Endothelial cell of umbilical vein (primary cell): ENCODE data around the gene CUTA. TPM values are rescaled to one million over a fixed set of nuclear protein-coding genes. Genes with fewer than 3 reads are reported as not detected.

Experiments
- BruUV-seq: library from RNA; stranded (reverse); fragments of 400-500 nt; replicated peaks from 2 replicates; lab custom pipeline; 2021; lab: Mats Ljungman, UMichigan
- CTCF ChIA-PET: fragments of 300-600, 350-600 bp; sonication (Branson Sonifier 250); formaldehyde crosslinking; loops from one replicate; lab custom pipeline; 2021; ENCODE audit warnings: antibody characterized with exemption, inconsistent platforms; lab: Charles Lee
- POLR2A ChIA-PET: fragments of 300-600, 350-600 bp; sonication (Branson Sonifier 250); formaldehyde crosslinking; loops from one replicate; lab custom pipeline; 2021; ENCODE audit warnings: antibody characterized with exemption, inconsistent platforms; lab: Charles Lee
- DNase-seq: peaks from one replicate; pipeline ENCODE4 v3.0.0-alpha.2; 2011; ENCODE audit warnings: low read depth, low spot score
- FAIRE-seq: peaks from 2 replicates; lab custom pipeline; 2011; peaks lifted over from hg19 to GRCh38; lab: Jason Lieb, UNC
- H2AFZ ChIP-seq: 2 replicates; pipeline ENCODE4 v1.6.0; 2012; ENCODE audit warnings: low read depth, low read length, control low read depth, inconsistent platforms
- H3K27ac ChIP-seq: 2 replicates; pipeline ENCODE4 v1.5.1; 2011; ENCODE audit warnings: low read depth, mild to moderate bottlenecking, control low read depth, low read length, moderate library complexity; ENCODE audit not compliant: insufficient read depth
- H3K27me3 ChIP-seq, 2 experiments: 2 replicates each; pipeline versions ENCODE4 v1.6.0 to v1.6.1; 2011; ENCODE audit warnings: low read length in 2 of 2, mixed read lengths in 1 of 2; ENCODE audit not compliant: control insufficient read depth in 2 of 2, insufficient read depth in 2 of 2
- H3K36me3 ChIP-seq, 2 experiments: 2 replicates in 1 of 2; 3 replicates in 1 of 2; pipeline ENCODE4 v1.5.1; 2011; ENCODE audit warnings: low read length in 2 of 2, mild to moderate bottlenecking in 1 of 2, moderate library complexity in 1 of 2; ENCODE audit not compliant: control insufficient read depth in 2 of 2, insufficient read depth in 2 of 2; ENCODE audit errors: extremely low read depth in 1 of 2
- H3K4me1 ChIP-seq: 3 replicates; pipeline ENCODE4 v1.5.1; 2011; ENCODE audit warnings: mild to moderate bottlenecking, low read length; ENCODE audit not compliant: control insufficient read depth, insufficient read depth; ENCODE audit errors: extremely low read depth
- H3K4me2 ChIP-seq: 2 replicates; pipeline ENCODE4 v1.6.1; 2011; ENCODE audit warnings: low read length, control low read depth, mixed read lengths; ENCODE audit not compliant: insufficient read depth
- H3K4me3 ChIP-seq, 3 experiments: fragments of 200-600 bp in 1 of 3; sonication (generic), shearing (Covaris generic) in 1 of 3; replicated peaks in 1 of 3; 2 replicates each; pipeline ENCODE4 v1.5.1; 2011 to 2016; ENCODE audit warnings: control low read depth in 3 of 3, low read length in 3 of 3, mild to moderate bottlenecking in 2 of 3, inconsistent platforms in 1 of 3, low read depth in 1 of 3, moderate library complexity in 1 of 3; ENCODE audit not compliant: insufficient read depth in 1 of 3
- H3K79me2 ChIP-seq: 2 replicates; pipeline ENCODE4 v1.6.0; 2012; ENCODE audit warnings: low read length, inconsistent platforms; ENCODE audit not compliant: control insufficient read depth, insufficient read depth
- H3K9ac ChIP-seq: replicated peaks from 2 replicates; pipeline ENCODE3; 2011; ENCODE audit warnings: low read length, control low read depth; ENCODE audit not compliant: insufficient read depth; ENCODE audit errors: extremely low read depth
- H3K9me1 ChIP-seq: replicated peaks from 3 replicates; pipeline ENCODE4 v1.6.0; 2011; ENCODE audit warnings: mild to moderate bottlenecking, low read length; ENCODE audit not compliant: control insufficient read depth, insufficient read depth; ENCODE audit errors: extremely low read depth
- H3K9me3 ChIP-seq: replicated peaks from 2 replicates; pipeline ENCODE4 v1.5.1; 2012; ENCODE audit warnings: low read length, inconsistent platforms; ENCODE audit not compliant: control insufficient read depth, insufficient read depth
- H4K20me1 ChIP-seq: replicated peaks from 2 replicates; pipeline ENCODE3; 2011; ENCODE audit warnings: mild to moderate bottlenecking, low read length; ENCODE audit not compliant: control insufficient read depth, insufficient read depth; ENCODE audit errors: extremely low read depth
- EZH2 ChIP-seq: IDR thresholded peaks from 2 replicates; pipeline ENCODE4 v1.6.1; 2012; ENCODE audit warnings: borderline replicate concordance, low read depth, mild to moderate bottlenecking, moderate library complexity, low read length, inconsistent platforms; ENCODE audit not compliant: severe bottlenecking
- FOS ChIP-seq: IDR thresholded peaks from 2 replicates; pipeline ENCODE4 v1.6.1; 2011; ENCODE audit warnings: mild to moderate bottlenecking, low read length, moderate library complexity, borderline replicate concordance; ENCODE audit not compliant: insufficient read depth
- GATA2 ChIP-seq: IDR thresholded peaks from 2 replicates; pipeline ENCODE4 v1.7.0; 2011; ENCODE audit warnings: low read depth, mild to moderate bottlenecking, moderate library complexity, mixed read lengths, low read length; ENCODE audit not compliant: insufficient read length, insufficient read depth
- JUN ChIP-seq: IDR thresholded peaks from 2 replicates; pipeline ENCODE4 v1.6.1; 2011; ENCODE audit warnings: borderline replicate concordance, low read depth; ENCODE audit not compliant: insufficient read length, insufficient read depth
- MYC ChIP-seq: IDR thresholded peaks from one replicate; pipeline ENCODE4 v1.6.1; 2011; ENCODE audit warnings: mild to moderate bottlenecking, low read depth, low read length
- POLR2A ChIP-seq: IDR thresholded peaks from 2 replicates; pipeline ENCODE4 v1.6.1; 2012; ENCODE audit warnings: low read depth, mild to moderate bottlenecking, control low read depth, low read length
- POLR2AphosphoS5 ChIP-seq: IDR thresholded peaks from 2 replicates; pipeline ENCODE4 v1.6.1; 2012; ENCODE audit warnings: low read depth, mild to moderate bottlenecking, control low read depth, low read length, moderate library complexity; ENCODE audit not compliant: insufficient read depth
- dilution Hi-C: fragments of 300-500 bp; cut with MboI; formaldehyde crosslinking; loops from one replicate; pipeline ENCODE4 v1.15.0; 2019; ENCODE audit warnings: low sequenced_read_pairs; ENCODE audit not compliant: extremely low pct_ligation_motif_present
- intact Hi-C: fragments of 100-400 bp; cut with micrococcal nuclease; formaldehyde crosslinking; loops from one replicate; pipeline ENCODE4 v1.10.0; 2022
- polyA plus RNA-seq, 4 experiments: library from polyadenylated mRNA; depleted of rRNA in 3 of 4; stranded (reverse) in 3 of 4; unstranded in 1 of 4; fragments of >200 nt; gene quantifications; 2 replicates each; pipeline versions ENCODE4 v1.2.1 to v1.2.3, GENCODE V29; 2011 to 2012; ENCODE audit warnings: missing spikeins in 1 of 4
- total RNA-seq: library from RNA; stranded (reverse); gene quantifications from 2 replicates; pipeline ENCODE4 v1.2.3, GENCODE V29; 2021
- TF ChIP-seq, protein P1 (sequence below), 2 donors: IDR thresholded peaks; 1 replicate in 1 of 2; 2 replicates in 1 of 2; pipeline ENCODE4 v1.5.1; 2011; ENCODE audit warnings: low read length in 2 of 2, mild to moderate bottlenecking in 2 of 2, moderate library complexity in 2 of 2, control low read depth in 1 of 2, inconsistent platforms in 1 of 2, low read depth in 1 of 2; ENCODE audit not compliant: insufficient read depth in 1 of 2; ENCODE audit errors: extremely low read depth in 1 of 2
- TF ChIP-seq, protein P2 (sequence below): IDR thresholded peaks from 2 replicates; pipeline ENCODE4 v1.6.1; 2011; ENCODE audit not compliant: insufficient read depth, insufficient read length

CUTA gene
- total and polyA plus RNA-seq, 2 donors (not counting 3 experiments of a cell fraction or from before 2014, with no cell fraction given) = 133 to 202 TPM

DNA sequence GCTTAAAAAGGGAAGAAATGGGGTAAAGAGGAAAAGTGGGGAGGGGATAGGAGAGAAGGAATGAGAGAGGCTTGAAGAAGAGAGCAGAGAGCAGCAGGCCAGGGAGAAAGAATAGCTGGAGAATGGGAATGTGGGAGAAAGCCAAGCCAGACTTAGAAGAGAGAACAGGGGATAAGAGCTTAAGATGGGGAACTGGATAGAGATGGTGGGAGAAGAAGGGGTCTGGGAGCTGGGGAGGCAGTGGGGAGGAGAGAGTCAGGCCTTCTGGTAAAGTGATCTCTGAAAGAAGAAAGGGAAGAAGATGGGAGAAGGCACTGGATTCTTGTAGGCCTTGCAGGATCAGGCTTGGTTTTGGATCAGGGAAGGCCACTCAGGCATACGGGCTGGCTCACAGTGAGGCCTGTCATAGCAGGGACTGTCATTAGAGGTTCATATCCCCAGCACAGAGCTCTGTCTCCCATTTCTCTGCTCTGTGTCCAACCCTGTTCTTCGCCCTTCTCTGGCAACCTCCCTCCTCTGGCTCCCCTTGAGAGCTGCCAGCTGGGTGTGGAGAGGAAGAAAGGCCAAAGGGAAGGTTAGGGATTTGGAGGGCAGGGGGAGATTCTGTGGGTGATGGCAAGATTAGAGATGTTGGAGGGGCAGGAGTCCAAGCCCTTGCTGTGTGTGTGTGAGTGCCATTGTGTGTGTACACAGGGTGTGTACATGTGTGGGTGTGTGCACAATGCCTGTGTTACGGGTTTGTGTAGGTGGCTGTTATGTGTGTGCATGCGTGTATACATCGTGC lies 11.3 kb upstream of the CUTA start:
- Histone ChIP-seq H3K36me3 (no peaks in the 10 kb centered on the region), H4K20me1 (no peaks in the 10 kb centered on the region), H3K4me1 (peaks cover 33% of the 10 kb centered on the region), H3K9ac (no peak overlapping the region), H3K4me3 (no peak overlapping the region), H3K9me1 (no peaks in the 10 kb centered on the region), H3K4me2 (no peak overlapping the region), H3K27me3 (no peaks in the 10 kb centered on the region), H2AFZ (no peak overlapping the region), H3K79me2 (no peaks in the 10 kb centered on the region), H3K9me3 (no peaks in the 10 kb centered on the region), H3K27ac (no peak overlapping the region)
- dilution Hi-C loops (no loop called here), intact Hi-C loops (loop anchor here (2.0 to 5.0 kb wide), 2 partner anchors 157 to 192 kb away; partner anchors contain the start of genes ITPR3, RPS18 and VPS52)
- no TSS peak for BruUV-seq
- DNase-seq (no peak), FAIRE-seq (no peak)
- ChIA-PET POLR2A (no interaction called here), CTCF (interaction anchor here (0.6 kb wide), 1 partner anchor 39 kb away, joined by 3 read pairs; no protein-coding TSS in a partner anchor)
- TF ChIP-seq MYC (no peak), GATA2 (no peak), JUN (no peak), POLR2A (no peak), POLR2AphosphoS5 (no peak), EZH2 (no peak), FOS (no peak)
- TF ChIP-seq, protein P1, sequence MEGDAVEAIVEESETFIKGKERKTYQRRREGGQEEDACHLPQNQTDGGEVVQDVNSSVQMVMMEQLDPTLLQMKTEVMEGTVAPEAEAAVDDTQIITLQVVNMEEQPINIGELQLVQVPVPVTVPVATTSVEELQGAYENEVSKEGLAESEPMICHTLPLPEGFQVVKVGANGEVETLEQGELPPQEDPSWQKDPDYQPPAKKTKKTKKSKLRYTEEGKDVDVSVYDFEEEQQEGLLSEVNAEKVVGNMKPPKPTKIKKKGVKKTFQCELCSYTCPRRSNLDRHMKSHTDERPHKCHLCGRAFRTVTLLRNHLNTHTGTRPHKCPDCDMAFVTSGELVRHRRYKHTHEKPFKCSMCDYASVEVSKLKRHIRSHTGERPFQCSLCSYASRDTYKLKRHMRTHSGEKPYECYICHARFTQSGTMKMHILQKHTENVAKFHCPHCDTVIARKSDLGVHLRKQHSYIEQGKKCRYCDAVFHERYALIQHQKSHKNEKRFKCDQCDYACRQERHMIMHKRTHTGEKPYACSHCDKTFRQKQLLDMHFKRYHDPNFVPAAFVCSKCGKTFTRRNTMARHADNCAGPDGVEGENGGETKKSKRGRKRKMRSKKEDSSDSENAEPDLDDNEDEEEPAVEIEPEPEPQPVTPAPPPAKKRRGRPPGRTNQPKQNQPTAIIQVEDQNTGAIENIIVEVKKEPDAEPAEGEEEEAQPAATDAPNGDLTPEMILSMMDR (IDR thresholded peaks at IDR 0.05; ENCODE audit: extremely low read depth in 1 of 2, insufficient read depth in 1 of 2, low read depth in 1 of 2, low read length in 2 of 2) = no peak
- TF ChIP-seq, protein P2, sequence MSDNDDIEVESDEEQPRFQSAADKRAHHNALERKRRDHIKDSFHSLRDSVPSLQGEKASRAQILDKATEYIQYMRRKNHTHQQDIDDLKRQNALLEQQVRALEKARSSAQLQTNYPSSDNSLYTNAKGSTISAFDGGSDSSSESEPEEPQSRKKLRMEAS = no peak
